Coronary artery (tissue), 2 donors: ENCODE results near the gene SLAMF1.
"Not testable (repeated sequence)": the region's sequence is repeated elsewhere in the genome, so short reads cannot be mapped to it uniquely, and the experiment has no call there.

Source experiments
- DNase-seq: peaks from one replicate; pipeline ENCODE4 v3.0.0-alpha.2; 2017; ENCODE audit warnings: low spot score
- H3K27ac ChIP-seq, 2 donors: fragments of 200-600 bp; sonication (generic); one replicate each; pipeline ENCODE4 v1.5.1; 2016 to 2019
- H3K4me3 ChIP-seq: fragments of 200-600 bp; sonication (generic); 2 replicates; pipeline ENCODE4 v1.5.1; 2016; ENCODE audit warnings: mild to moderate bottlenecking, moderate library complexity
- CTCF ChIP-seq: fragments of 200-600 bp; sonication (generic); IDR thresholded peaks from one replicate; pipeline ENCODE4 v1.5.1; 2019; ENCODE audit warnings: antibody characterized with exemption

SLAMF1 gene

GRCh38 chr1:160590488-160590887, 56.4 kb downstream of the SLAMF1 start:
- no peak for DNase-seq
- H3K4me3 ChIP-seq: no peak overlapping the region
- no peak for TF ChIP-seq CTCF
- H3K27ac ChIP-seq: no peak overlapping the region

GRCh38 chr1:160588468-160588867, 58.4 kb downstream of the SLAMF1 start:
- TF ChIP-seq CTCF: no peak
- Histone ChIP-seq H3K4me3 (no peak overlapping the region), H3K27ac (no peak overlapping the region)
- no peak for DNase-seq

GRCh38 chr1:160584784-160585183, 62.1 kb downstream of the SLAMF1 start:
- TF ChIP-seq CTCF: no peak
- Histone ChIP-seq H3K4me3 (no peak overlapping the region), H3K27ac (no peak overlapping the region)
- DNase-seq: no peak

GRCh38 chr1:160582976-160583375, 63.9 kb downstream of the SLAMF1 start:
- not testable (repeated sequence) for H3K4me3 ChIP-seq

GRCh38 chr1:160581961-160582360, 64.9 kb downstream of the SLAMF1 start:
- DNase-seq: no peak
- H3K4me3 ChIP-seq: no peak overlapping the region
- TF ChIP-seq CTCF: no peak
- no peak overlapping the region for H3K27ac ChIP-seq

More at GRCh38 chr1:160582976-160583375, 63.9 kb downstream of the SLAMF1 start:
- DNase-seq, H3K27ac ChIP-seq: not testable (repeated sequence)

GRCh38 chr1:160580221-160580812, 66.5 kb downstream of the SLAMF1 start:
- TF ChIP-seq CTCF: no peak
- Histone ChIP-seq H3K27ac (no peak overlapping the region), H3K4me3 (no peak overlapping the region)
- DNase-seq: no peak

- no peak for DNase-seq
- TF ChIP-seq CTCF: no peak
- Histone ChIP-seq H3K4me3 (peak within 1 kb of the TSS; percentile 47), H3K27ac (peak within 1 kb of the TSS in 1 of 2 donors; percentile 43)
Observed at GRCh38 chr1:160579216-160579701, 67.6 kb downstream of the SLAMF1 start, which contains the start of gene CD84. Gene CD84, minus strand, starts transcription at chr1:160579496. Its CDS starts 59 bp downstream, at chr1:160579437.
